ENCODE results near the gene CBY2.
"Not testable (repeated sequence)": the region's sequence is repeated elsewhere in the genome, so short reads cannot be mapped to it uniquely, and the experiment has no call there.

CBY2 gene

GRCh38 chr13:45748941-45749759 lies 47.0 kb downstream of the CBY2 start:
- no peak for DNase-seq

GRCh38 chr13:45750566-45750965 lies 48.4 kb downstream of the CBY2 start:
- DNase-seq, result no peak

GRCh38 chr13:45751885-45752284 lies 49.8 kb downstream of the CBY2 start:
- no peak for DNase-seq

- DNase-seq, result no peak
These were observed 50.4 kb downstream of the CBY2 start for GRCh38 chr13:45752510-45752909.

- DNase-seq, result not testable (repeated sequence)
These were observed 54.4 kb downstream of the CBY2 start for GRCh38 chr13:45756498-45756897.

GRCh38 chr13:45757589-45757988 lies 55.5 kb downstream of the CBY2 start:
- DNase-seq, result not testable (repeated sequence)

- no peak for DNase-seq
These were observed 61.3 kb downstream of the CBY2 start for GRCh38 chr13:45763419-45763818.
